HepG2 (cell line): ENCODE results near the gene UQCC2. TPM values are rescaled to one million over a fixed set of nuclear protein-coding genes. Genes with fewer than 3 reads are reported as not detected.

Experiments used
- ARNT2 ChIP-seq: sonication (generic); formaldehyde crosslinking; IDR thresholded peaks from 2 replicates; pipeline ENCODE4 v1.8.0; 2022; ENCODE audit warnings: mild to moderate bottlenecking, low read depth, missing genetic modification reagents, moderate library complexity
- PLRG1 ChIP-seq: fragments of 450-650 bp; conservative IDR thresholded peaks from 2 replicates; pipeline ENCODE4 v1.6.1; 2016
- POGZ ChIP-seq: sonication (generic); formaldehyde crosslinking; IDR thresholded peaks from 2 replicates; pipeline ENCODE4 v1.4.0; 2020; ENCODE audit warnings: mild to moderate bottlenecking, missing genetic modification reagents
- SMAD3 ChIP-seq: sonication (generic); formaldehyde crosslinking; IDR thresholded peaks from 2 replicates; pipeline ENCODE4 v1.4.0; 2020; ENCODE audit warnings: missing genetic modification reagents
- TEAD2 ChIP-seq: sonication (generic); formaldehyde crosslinking; IDR thresholded peaks from 2 replicates; pipeline ENCODE4 v1.9.0; 2021; ENCODE audit warnings: missing genetic modification reagents
- ZNF17 ChIP-seq: sonication (generic); formaldehyde crosslinking; IDR thresholded peaks from 2 replicates; pipeline ENCODE4 v1.5.0; 2020; ENCODE audit warnings: mild to moderate bottlenecking, missing genetic modification reagents
- polyA plus RNA-seq, 8 experiments: library from polyadenylated mRNA; depleted of rRNA in 3 of 8; stranded (reverse) in 7 of 8; unstranded in 1 of 8; fragments of >200 nt; fragmentation: Illumina TruSeq in 4 of 8; extraction: Trizol in 4 of 8; gene quantifications; 2 replicates each; pipeline versions ENCODE4 v1.2.1 to v1.2.3, GENCODE V29; 2011 to 2016; ENCODE audit warnings: low read depth in 4 of 8, missing spikeins in 1 of 8, mixed read lengths in 1 of 8; ENCODE audit not compliant: insufficient read depth in 1 of 8
- total RNA-seq, 5 experiments: library from RNA; depleted of rRNA; stranded (reverse); fragments of >200 nt; fragmentation: Illumina TruSeq; extraction: Trizol; gene quantifications; 2 replicates each; pipeline ENCODE4 v1.2.3, GENCODE V29; 2016; ENCODE audit warnings: low read depth in 1 of 5
- TF ChIP-seq, protein P1 (sequence below): sonication (generic); formaldehyde crosslinking; IDR thresholded peaks from 2 replicates; pipeline ENCODE4 v1.4.0; 2020; ENCODE audit warnings: missing genetic modification reagents
- TF ChIP-seq, protein P2 (sequence below): sonication (generic); IDR thresholded peaks from 2 replicates; pipeline ENCODE4 v1.6.1; 2016; ENCODE audit warnings: low read depth, borderline replicate concordance
- TF ChIP-seq, protein P3 (sequence below): sonication (generic); formaldehyde crosslinking; IDR thresholded peaks from 2 replicates; pipeline ENCODE4 v1.5.0; 2020; ENCODE audit warnings: mild to moderate bottlenecking, missing genetic modification reagents
- TF ChIP-seq, protein P4 (sequence below): sonication (generic); formaldehyde crosslinking; IDR thresholded peaks from one replicate; pipeline ENCODE4 v1.5.1; 2020; ENCODE audit warnings: mild to moderate bottlenecking, missing genetic modification reagents; ENCODE audit errors: not compliant biosample characterization

UQCC2 gene
- total and polyA plus RNA-seq, 2 of the 13 experiments (the other 11 are each of a cell fraction or from before 2014, with no cell fraction given): 82.4 to 238 TPM

DNA sequence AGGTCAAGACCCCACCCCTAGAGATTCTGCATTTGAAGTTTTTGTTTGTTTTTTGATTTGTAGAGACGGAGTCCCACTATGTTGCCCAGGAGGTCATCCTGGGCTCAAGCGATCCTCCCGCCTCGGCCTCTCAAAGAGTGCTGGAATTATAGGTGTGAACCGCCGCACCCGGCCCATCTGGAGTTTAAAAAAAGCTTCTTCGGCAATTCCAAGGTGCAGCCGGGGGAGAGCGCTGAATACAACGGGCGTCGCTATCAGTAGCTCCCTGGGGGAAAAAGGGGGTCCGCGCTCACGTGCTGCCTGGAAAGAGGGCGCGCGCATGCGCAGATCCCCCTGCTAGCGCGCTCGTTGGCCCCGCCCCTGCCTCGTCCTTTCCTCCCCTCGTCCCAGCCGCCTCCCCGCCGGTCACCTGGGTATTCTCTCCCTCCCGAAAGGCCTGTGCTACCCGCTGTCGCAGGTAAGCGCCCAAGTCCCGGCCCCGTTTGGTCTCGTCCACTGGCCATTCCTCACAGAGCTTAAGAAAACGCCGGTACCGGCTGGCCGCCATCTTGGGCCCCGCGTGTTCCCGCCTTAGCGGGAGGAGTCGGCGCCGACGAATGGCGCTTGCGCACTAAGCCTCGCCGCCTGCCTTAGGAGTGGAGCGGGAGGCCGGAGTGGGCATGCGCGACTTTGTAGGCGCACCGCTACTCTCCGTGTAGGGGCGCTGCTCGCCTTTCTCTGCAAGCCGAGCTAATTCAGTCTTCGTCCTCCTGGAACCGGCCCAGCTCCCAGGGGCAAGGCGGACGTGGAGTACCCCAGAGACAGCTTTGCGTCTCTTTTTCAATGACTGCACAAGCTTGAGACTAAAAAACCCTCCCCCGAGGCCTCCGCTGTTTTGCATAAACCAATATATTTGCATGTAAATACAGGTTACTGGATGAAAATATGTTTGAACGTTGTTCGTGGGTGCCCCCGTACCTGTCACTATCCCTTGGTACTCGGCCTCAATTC, at the start of gene UQCC2 (continued):
- TF ChIP-seq, protein P1, sequence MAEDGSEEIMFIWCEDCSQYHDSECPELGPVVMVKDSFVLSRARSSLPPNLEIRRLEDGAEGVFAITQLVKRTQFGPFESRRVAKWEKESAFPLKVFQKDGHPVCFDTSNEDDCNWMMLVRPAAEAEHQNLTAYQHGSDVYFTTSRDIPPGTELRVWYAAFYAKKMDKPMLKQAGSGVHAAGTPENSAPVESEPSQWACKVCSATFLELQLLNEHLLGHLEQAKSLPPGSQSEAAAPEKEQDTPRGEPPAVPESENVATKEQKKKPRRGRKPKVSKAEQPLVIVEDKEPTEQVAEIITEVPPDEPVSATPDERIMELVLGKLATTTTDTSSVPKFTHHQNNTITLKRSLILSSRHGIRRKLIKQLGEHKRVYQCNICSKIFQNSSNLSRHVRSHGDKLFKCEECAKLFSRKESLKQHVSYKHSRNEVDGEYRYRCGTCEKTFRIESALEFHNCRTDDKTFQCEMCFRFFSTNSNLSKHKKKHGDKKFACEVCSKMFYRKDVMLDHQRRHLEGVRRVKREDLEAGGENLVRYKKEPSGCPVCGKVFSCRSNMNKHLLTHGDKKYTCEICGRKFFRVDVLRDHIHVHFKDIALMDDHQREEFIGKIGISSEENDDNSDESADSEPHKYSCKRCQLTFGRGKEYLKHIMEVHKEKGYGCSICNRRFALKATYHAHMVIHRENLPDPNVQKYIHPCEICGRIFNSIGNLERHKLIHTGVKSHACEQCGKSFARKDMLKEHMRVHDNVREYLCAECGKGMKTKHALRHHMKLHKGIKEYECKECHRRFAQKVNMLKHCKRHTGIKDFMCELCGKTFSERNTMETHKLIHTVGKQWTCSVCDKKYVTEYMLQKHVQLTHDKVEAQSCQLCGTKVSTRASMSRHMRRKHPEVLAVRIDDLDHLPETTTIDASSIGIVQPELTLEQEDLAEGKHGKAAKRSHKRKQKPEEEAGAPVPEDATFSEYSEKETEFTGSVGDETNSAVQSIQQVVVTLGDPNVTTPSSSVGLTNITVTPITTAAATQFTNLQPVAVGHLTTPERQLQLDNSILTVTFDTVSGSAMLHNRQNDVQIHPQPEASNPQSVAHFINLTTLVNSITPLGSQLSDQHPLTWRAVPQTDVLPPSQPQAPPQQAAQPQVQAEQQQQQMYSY (CRISPR knock-in tag): no peak
- peak; percentile 96 for TF ChIP-seq ARNT2 (CRISPR knock-in tag)
- TF ChIP-seq, protein P2, sequence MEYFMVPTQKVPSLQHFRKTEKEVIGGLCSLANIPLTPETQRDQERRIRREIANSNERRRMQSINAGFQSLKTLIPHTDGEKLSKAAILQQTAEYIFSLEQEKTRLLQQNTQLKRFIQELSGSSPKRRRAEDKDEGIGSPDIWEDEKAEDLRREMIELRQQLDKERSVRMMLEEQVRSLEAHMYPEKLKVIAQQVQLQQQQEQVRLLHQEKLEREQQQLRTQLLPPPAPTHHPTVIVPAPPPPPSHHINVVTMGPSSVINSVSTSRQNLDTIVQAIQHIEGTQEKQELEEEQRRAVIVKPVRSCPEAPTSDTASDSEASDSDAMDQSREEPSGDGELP: no peak
- no peak for TF ChIP-seq PLRG1
- TF ChIP-seq TEAD2 (CRISPR knock-in tag): no peak
- TF ChIP-seq ZNF17 (CRISPR knock-in tag): no peak
- TF ChIP-seq, protein P3, sequence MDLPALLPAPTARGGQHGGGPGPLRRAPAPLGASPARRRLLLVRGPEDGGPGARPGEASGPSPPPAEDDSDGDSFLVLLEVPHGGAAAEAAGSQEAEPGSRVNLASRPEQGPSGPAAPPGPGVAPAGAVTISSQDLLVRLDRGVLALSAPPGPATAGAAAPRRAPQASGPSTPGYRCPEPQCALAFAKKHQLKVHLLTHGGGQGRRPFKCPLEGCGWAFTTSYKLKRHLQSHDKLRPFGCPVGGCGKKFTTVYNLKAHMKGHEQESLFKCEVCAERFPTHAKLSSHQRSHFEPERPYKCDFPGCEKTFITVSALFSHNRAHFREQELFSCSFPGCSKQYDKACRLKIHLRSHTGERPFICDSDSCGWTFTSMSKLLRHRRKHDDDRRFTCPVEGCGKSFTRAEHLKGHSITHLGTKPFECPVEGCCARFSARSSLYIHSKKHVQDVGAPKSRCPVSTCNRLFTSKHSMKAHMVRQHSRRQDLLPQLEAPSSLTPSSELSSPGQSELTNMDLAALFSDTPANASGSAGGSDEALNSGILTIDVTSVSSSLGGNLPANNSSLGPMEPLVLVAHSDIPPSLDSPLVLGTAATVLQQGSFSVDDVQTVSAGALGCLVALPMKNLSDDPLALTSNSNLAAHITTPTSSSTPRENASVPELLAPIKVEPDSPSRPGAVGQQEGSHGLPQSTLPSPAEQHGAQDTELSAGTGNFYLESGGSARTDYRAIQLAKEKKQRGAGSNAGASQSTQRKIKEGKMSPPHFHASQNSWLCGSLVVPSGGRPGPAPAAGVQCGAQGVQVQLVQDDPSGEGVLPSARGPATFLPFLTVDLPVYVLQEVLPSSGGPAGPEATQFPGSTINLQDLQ (CRISPR knock-in tag): peak; percentile 97
- TF ChIP-seq POGZ (CRISPR knock-in tag): peak; percentile 68
- peak; percentile 12 for TF ChIP-seq SMAD3
- TF ChIP-seq, protein P4, sequence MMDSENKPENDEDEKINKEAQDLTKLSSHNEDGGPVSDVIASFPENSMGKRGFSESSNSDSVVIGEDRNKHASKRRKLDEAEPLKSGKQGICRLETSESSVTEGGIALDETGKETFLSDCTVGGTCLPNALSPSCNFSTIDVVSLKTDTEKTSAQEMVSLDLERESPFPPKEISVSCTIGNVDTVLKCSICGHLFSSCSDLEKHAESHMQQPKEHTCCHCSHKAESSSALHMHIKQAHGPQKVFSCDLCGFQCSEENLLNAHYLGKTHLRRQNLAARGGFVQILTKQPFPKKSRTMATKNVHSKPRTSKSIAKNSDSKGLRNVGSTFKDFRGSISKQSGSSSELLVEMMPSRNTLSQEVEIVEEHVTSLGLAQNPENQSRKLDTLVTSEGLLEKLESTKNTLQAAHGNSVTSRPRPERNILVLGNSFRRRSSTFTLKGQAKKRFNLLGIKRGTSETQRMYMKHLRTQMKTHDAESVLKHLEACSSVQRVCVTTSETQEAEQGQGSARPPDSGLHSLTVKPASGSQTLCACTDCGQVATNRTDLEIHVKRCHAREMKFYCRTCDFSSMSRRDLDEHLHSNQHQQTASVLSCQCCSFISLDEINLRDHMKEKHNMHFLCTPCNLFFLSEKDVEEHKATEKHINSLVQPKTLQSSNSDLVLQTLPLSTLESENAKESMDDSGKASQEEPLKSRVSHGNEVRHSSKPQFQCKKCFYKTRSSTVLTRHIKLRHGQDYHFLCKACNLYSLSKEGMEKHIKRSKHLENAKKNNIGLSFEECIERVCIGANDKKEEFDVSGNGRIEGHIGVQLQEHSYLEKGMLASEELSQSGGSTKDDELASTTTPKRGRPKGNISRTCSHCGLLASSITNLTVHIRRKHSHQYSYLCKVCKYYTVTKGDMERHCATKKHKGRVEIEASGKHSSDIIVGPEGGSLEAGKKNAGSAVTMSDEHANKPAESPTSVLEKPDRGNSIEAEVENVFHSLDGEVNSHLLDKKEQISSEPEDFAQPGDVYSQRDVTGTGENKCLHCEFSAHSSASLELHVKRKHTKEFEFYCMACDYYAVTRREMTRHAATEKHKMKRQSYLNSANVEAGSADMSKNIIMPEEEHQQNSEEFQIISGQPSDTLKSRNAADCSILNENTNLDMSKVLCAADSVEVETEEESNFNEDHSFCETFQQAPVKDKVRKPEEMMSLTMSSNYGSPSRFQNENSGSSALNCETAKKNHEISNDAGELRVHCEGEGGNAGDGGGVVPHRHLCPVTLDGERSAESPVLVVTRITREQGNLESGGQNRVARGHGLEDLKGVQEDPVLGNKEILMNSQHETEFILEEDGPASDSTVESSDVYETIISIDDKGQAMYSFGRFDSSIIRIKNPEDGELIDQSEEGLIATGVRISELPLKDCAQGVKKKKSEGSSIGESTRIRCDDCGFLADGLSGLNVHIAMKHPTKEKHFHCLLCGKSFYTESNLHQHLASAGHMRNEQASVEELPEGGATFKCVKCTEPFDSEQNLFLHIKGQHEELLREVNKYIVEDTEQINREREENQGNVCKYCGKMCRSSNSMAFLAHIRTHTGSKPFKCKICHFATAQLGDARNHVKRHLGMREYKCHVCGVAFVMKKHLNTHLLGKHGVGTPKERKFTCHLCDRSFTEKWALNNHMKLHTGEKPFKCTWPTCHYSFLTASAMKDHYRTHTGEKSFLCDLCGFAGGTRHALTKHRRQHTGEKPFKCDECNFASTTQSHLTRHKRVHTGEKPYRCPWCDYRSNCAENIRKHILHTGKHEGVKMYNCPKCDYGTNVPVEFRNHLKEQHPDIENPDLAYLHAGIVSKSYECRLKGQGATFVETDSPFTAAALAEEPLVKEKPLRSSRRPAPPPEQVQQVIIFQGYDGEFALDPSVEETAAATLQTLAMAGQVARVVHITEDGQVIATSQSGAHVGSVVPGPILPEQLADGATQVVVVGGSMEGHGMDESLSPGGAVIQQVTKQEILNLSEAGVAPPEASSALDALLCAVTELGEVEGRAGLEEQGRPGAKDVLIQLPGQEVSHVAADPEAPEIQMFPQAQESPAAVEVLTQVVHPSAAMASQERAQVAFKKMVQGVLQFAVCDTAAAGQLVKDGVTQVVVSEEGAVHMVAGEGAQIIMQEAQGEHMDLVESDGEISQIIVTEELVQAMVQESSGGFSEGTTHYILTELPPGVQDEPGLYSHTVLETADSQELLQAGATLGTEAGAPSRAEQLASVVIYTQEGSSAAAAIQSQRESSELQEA (CRISPR knock-in tag): peak; percentile 99
